ENCODE measurements around the gene EIF4E2.

EIF4E2 gene

DNA sequence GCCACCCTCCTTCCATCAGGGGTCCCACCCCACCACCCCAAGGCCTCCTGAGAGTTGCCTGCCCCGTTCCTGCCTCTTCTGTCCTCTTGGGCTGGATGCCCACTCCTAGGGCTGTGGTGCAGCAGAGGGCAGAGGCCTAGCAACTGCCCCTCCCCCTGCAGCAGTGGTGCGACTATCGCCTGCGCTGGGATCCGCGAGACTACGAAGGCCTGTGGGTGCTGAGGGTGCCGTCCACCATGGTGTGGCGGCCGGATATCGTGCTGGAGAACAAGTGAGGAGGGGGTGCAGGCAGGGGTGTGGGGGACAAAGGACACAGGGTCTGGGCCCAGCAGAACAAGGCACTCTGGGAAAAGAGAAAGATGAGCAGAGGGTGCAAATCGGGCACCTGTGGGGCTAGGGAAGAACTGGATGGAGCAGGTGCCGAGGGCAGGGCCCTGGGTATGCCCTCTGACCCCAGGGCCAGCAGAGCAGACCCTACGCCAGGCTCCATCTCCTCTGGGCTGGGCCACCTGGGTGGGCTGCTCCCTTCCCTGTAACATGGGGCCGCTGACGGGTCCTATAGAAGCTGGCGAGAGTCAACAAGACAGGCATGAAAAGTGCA lies 9.9 kb upstream of the EIF4E2 start:
- peaks cover 6% of the 10 kb centered on the region for H3K4me1 Mint-ChIP-seq (ENCODE audit: low read depth)
- no peak overlapping the region for H3K4me3 Mint-ChIP-seq
- no peaks in the 10 kb centered on the region for H3K9me3 Mint-ChIP-seq (ENCODE audit: low read depth)
- no peak overlapping the region for H3K27ac Mint-ChIP-seq
- H3K27me3 Mint-ChIP-seq: no peaks in the 10 kb centered on the region
- peaks cover 3% of the 10 kb centered on the region for H3K36me3 Mint-ChIP-seq

DNA sequence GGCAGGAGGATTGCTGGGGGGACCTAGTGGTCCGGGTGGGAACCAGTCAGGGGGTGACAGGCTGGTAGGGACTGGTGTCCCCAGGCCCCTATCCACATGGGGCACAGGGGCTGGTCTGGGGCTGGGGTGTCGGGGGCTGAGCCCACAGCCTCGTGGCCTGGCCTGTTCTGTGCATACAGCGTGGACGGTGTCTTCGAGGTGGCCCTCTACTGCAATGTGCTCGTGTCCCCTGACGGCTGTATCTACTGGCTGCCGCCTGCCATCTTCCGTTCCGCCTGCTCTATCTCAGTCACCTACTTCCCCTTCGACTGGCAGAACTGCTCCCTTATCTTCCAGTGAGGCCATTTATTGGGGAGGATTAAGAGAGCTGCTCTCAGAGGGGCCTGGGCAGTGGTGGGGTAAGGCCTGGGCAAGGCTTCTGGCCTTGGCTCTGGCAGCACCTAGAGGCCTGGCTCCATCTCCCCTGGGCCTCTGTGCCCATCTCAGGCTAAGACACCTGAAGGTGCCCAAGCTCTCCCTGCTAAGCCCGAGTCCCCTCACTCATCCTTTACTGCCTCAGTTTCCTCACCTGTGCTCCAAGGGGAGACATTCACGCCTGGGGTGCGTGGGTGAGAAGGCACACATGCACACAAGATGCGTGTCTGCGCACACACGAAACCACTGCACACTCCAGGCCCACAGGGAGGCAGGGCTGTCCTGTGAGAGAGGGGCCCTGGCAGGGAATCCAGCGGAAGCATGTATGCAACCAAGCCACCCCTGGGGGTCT lies 9.1 kb upstream of the EIF4E2 start:
- no peak overlapping the region for H3K27ac Mint-ChIP-seq
- no peaks in the 10 kb centered on the region for H3K27me3 Mint-ChIP-seq
- no peak overlapping the region for H3K4me3 Mint-ChIP-seq
- H3K36me3 Mint-ChIP-seq: peaks cover 3% of the 10 kb centered on the region
- peaks cover 10% of the 10 kb centered on the region for H3K4me1 Mint-ChIP-seq (ENCODE audit: low read depth)
- no peaks in the 10 kb centered on the region for H3K9me3 Mint-ChIP-seq (ENCODE audit: low read depth)

DNA sequence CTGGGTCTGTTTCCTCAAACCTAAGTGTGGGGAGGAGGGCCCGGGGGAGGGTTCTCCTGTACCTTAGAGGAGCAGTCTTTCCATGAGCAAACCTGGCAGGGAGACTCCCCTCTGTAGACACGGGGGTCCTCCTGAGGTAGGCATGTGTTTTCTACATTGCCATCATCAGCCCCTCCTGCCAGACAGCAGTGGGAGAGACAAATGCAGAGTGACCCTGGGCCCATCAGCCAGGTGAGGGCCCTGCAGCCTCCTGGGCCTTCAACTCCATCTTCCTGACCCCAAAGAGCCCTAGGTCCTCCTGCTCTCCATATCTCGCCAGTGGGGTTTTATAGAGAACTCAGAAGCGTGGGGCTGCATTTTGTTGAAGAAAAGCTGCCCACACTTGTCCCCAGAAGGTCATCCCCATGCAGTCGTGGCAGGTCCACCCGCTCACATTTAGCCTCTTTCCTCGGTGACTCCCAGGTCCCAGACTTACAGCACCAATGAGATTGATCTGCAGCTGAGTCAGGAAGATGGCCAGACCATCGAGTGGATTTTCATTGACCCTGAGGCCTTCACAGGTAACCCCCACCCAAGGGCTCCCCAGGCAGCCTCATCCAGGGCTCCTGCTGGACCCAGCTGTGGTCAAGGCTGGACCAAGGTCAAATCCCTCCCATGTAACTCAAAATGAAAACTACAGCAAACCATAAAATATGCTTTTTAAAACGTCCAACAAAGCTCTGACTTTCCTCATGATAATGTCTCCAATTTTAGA lies 8.4 kb upstream of the EIF4E2 start:
- Mint-ChIP-seq H3K27me3 (no peaks in the 10 kb centered on the region), H3K4me1 (ENCODE audit: low read depth) (peaks cover 15% of the 10 kb centered on the region), H3K9me3 (ENCODE audit: low read depth) (no peaks in the 10 kb centered on the region), H3K27ac (no peak overlapping the region), H3K4me3 (no peak overlapping the region), H3K36me3 (peaks cover 5% of the 10 kb centered on the region)

DNA sequence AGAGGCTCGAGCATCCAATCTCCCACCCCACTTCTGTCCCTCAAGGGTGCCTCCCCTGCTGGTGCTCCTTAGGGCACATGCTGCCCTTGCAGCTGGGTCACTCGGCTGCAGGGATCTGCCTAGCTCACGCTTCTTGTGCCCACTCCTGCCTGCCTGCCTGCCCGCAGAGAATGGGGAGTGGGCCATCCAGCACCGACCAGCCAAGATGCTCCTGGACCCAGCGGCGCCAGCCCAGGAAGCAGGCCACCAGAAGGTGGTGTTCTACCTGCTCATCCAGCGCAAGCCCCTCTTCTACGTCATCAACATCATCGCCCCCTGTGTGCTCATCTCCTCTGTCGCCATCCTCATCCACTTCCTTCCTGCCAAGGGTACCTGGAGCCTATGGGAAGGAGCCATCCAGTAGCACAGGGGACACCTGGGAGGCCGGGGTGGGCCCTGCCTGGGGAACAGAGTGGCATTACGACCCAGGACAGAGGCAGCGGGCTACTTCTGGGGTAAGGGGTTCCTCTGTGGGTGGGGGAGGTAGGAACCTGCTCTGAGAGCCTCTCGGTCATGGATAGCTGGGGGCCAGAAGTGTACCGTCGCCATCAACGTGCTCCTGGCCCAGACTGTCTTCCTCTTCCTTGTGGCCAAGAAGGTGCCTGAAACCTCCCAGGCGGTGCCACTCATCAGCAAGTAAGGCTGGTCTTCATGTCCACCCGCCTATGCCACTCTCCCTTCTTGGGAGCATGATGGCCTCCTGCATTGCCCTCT lies 7.6 kb upstream of the EIF4E2 start:
- Mint-ChIP-seq H3K4me3 (no peak overlapping the region), H3K27ac (no peak overlapping the region), H3K4me1 (ENCODE audit: low read depth) (peaks cover 23% of the 10 kb centered on the region), H3K36me3 (peaks cover 10% of the 10 kb centered on the region), H3K9me3 (ENCODE audit: low read depth) (no peaks in the 10 kb centered on the region), H3K27me3 (no peaks in the 10 kb centered on the region)

DNA sequence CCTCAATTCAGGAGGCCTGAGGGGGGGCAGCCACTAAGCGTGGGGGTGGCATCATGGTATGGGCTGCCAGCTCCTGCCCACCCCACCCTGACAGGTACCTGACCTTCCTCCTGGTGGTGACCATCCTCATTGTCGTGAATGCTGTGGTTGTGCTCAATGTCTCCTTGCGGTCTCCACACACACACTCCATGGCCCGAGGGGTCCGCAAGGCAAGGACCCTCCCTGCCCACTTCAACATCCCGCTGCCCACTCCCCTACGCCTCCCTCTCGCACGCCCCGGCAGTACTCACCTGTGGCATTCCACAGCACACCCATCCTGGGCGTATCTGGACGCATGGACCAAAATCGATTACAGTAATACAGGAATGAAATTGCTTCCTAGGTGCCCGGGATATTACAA lies 7.0 kb upstream of the EIF4E2 start:
- Mint-ChIP-seq H3K27me3 (no peaks in the 10 kb centered on the region), H3K27ac (no peak overlapping the region)

DNA sequence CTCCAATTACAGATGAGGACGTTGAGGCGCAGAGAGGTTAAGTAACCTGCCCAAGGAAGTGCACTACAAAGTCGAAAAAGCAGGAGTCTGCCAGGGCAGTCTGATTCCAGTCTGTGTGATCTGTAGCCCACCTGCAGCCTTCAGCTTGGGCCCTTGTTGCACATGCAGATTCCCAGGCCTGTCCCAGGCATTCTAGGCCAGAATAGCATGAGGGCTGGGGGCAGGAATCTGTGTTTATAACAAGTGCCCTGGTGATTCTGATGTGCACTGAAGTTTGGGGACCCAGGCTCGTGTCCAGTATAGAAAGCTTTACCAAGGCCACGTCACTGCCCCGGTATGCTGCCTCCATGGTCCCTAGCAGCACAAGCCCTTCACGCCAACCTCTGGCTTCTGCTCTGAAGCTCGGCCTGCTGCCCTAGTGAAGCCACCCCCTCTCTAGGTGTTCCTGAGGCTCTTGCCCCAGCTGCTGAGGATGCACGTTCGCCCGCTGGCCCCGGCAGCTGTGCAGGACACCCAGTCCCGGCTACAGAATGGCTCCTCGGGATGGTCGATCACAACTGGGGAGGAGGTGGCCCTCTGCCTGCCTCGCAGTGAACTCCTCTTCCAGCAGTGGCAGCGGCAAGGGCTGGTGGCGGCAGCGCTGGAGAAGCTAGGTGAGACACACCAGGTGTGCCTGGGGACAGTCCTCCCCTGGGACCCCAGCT lies 6.4 kb upstream of the EIF4E2 start:
- Mint-ChIP-seq H3K4me1 (ENCODE audit: low read depth) (peaks cover 32% of the 10 kb centered on the region), H3K27ac (no peak overlapping the region), H3K36me3 (peaks cover 18% of the 10 kb centered on the region), H3K9me3 (ENCODE audit: low read depth) (no peaks in the 10 kb centered on the region), H3K27me3 (no peaks in the 10 kb centered on the region), H3K4me3 (no peak overlapping the region)

More for the DNA sequence above, 7.0 kb upstream of the EIF4E2 start:
- H3K4me3 Mint-ChIP-seq: no peak overlapping the region
- no peaks in the 10 kb centered on the region for H3K9me3 Mint-ChIP-seq (ENCODE audit: low read depth)
- H3K4me1 Mint-ChIP-seq (ENCODE audit: low read depth): peaks cover 26% of the 10 kb centered on the region
- H3K36me3 Mint-ChIP-seq: peaks cover 14% of the 10 kb centered on the region

DNA sequence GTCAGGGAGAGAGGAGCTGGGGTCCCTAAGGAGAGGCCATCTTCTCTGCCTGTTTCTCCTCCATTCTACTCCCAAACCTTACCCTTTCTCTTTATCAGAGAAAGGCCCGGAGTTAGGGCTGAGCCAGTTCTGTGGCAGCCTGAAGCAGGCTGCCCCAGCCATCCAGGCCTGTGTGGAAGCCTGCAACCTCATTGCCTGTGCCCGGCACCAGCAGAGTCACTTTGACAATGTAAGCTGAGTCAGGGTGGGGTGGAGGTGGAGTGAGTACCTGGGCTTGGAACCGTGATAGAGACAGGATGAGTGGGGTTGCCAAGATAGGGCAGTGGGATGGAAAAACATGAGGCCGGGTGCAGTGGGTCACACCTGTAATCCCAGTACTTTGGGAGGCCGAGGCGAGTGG lies 5.8 kb upstream of the EIF4E2 start:
- Mint-ChIP-seq H3K36me3 (peaks cover 18% of the 10 kb centered on the region), H3K4me3 (no peak overlapping the region), H3K9me3 (ENCODE audit: low read depth) (no peaks in the 10 kb centered on the region), H3K4me1 (ENCODE audit: low read depth) (peaks cover 37% of the 10 kb centered on the region), H3K27me3 (no peaks in the 10 kb centered on the region), H3K27ac (no peak overlapping the region)

DNA sequence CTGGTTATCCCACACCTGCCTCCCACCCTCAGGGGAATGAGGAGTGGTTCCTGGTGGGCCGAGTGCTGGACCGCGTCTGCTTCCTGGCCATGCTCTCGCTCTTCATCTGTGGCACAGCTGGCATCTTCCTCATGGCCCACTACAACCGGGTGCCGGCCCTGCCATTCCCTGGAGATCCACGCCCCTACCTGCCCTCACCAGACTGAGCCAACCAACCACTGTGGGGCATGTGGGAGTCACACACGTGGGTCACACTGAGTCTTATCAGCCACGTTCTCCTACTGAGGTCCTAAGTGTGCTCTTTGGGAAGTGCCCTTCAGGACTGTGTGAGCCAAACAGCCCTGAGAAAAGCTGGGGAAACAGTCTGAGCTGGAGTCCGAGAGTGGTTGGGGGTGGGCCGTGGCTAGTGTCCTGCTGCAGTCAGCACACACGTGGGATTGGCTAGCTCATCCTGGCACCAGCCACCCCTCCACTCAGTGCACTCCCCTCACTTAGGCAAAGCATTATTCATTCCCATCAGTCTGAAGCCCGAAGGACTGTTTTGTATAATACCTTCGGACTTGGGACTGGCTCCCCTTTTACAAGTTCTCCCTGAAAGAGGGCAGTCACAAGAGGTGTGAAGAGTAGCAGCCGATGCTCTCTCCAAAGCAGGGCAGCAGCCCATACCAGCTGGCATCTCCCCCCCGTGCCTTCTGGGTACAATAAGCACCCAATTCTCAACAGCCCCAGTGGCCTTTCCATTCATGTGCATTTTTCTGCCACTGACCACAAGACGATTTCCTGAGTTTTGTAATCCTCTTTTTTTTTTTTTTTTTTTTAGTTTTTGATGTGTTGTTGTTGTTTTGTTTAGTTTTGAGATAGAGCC lies 4.7 kb upstream of the EIF4E2 start:
- no peak overlapping the region for H3K27ac Mint-ChIP-seq

DNA sequence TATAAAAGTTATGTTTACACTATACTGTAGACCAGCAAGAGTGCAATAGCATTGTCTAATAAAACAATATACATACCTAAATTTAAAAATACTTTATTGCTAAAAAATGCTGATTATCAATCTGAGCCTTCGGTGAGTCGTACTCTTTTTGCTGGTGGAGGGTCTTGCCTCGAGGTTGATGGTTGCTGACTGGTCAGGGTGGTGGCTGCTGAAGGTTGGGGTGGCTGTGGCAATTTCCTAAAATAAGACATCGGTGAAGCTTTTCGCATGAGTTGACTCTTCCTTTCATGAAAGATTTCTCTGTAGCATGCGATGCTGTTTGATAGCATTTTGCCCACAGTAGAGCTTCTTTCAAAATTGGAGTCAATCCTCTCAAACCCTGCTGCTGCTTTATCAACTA lies 2.5 kb upstream of the EIF4E2 start:
- Mint-ChIP-seq H3K9me3 (ENCODE audit: low read depth) (no peaks in the 10 kb centered on the region), H3K4me3 (peak overlapping the region; percentile 100), H3K27ac (no peak overlapping the region), H3K4me1 (ENCODE audit: low read depth) (peaks cover 59% of the 10 kb centered on the region), H3K36me3 (peaks cover 22% of the 10 kb centered on the region), H3K27me3 (no peaks in the 10 kb centered on the region)

More for the DNA sequence above, 4.7 kb upstream of the EIF4E2 start:
- Mint-ChIP-seq H3K4me1 (ENCODE audit: low read depth) (peaks cover 40% of the 10 kb centered on the region), H3K27me3 (no peaks in the 10 kb centered on the region), H3K36me3 (peaks cover 18% of the 10 kb centered on the region), H3K9me3 (ENCODE audit: low read depth) (no peaks in the 10 kb centered on the region), H3K4me3 (no peak overlapping the region)

DNA sequence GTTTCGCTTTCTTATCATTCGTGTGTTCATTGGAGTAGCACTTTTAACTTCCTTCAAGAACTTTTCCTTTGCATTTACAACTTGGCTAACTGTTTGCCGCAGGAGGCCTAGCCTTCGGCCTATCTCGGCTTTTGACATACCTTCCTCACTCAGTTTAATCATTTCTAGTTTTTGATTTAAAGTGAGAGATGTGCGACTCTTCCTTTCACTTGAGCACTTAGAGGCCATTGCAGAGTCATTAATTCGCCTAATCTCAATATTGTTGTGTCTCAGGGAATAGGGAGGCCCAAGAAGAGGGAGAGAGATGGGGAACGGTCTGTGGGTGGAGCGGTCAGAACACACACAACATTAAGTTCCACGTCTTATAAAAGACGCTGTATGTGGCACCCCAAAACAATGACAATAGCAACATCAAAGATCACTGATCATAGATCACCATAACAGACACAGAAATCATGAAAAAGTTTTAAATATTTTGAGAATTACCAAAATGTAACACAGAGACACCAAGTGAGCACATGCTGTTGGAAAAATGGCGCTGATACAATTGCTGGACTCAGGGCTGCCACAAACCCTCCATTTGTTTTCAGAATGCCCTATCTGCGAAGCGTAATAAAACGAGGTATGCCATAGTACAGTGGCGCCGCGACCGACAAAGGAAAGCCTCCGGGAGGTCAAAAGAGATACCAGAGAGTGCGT lies 685 bp upstream of the EIF4E2 start:
- Mint-ChIP-seq H3K9me3 (ENCODE audit: low read depth) (no peaks in the 10 kb centered on the region), H3K4me3 (peak overlapping the region; percentile 100), H3K4me1 (ENCODE audit: low read depth) (peaks cover 75% of the 10 kb centered on the region), H3K36me3 (peaks cover 22% of the 10 kb centered on the region), H3K27ac (peak overlapping the region; percentile 100), H3K27me3 (no peaks in the 10 kb centered on the region)

DNA sequence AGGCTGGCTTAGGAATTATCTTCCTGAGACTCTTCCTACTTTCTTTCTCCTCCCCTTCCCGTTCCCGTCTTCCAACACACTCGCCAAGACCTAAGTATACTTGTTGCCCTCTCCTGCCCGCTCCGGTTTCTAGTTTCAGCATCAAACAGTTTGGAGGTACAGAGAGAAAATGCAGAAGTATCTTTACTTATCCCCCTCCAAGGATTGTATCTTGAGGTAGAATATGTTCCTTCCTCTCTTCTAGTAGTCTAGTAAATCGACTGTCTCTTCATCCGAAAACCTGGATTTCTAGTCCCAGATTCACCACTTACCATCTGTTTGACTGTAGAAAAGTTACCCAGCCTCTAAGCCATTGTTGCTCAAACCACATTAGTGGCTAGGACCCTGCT lies 755 bp downstream of the EIF4E2 start:
- Mint-ChIP-seq H3K9me3 (ENCODE audit: low read depth) (no peaks in the 10 kb centered on the region), H3K27ac (peak overlapping the region; percentile 97), H3K36me3 (peaks cover 26% of the 10 kb centered on the region), H3K27me3 (no peaks in the 10 kb centered on the region), H3K4me3 (peak overlapping the region; percentile 100), H3K4me1 (ENCODE audit: low read depth) (peaks cover 81% of the 10 kb centered on the region)

DNA sequence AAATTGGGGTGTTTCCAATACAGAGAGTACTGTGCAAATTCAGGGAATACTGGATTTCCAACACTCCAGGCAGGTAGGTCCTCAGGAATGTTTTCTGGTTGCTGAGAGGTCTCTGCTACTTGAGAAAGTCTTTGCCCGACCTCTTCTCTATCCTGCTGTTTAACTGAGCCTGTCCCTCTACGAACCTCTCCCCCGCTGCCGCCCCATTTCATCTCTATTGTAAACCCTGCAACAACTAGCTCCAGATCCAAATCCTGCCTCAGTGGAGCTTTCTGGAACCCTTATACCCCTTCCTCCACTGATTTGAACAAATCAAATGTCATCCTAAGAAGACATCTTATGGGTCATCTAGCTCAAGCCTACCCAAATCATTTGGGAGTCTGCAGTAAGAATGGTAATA lies 1.3 kb downstream of the EIF4E2 start:
- H3K4me3 Mint-ChIP-seq: peak overlapping the region; percentile 100
- no peaks in the 10 kb centered on the region for H3K27me3 Mint-ChIP-seq
- H3K36me3 Mint-ChIP-seq: peaks cover 25% of the 10 kb centered on the region

DNA sequence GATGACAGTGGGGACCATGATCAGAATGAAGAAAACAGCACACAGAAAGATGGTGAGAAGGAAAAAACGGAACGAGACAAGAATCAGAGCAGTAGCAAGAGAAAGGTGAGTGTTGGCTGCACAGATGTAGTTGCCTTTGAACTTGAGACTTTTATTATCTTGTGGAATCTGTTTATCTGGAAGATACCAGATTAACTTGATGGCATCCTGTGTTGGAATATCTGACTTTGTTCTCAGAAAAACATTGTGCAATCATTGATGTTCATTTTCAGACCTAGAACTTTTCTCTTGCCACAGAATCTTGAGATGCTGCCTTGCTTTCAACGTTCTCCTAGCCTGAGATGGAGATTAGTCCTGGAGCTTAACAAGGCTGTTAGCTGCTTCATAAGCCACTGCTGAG lies 5.9 kb downstream of the EIF4E2 start:
- H3K9me3 Mint-ChIP-seq (ENCODE audit: low read depth): no peaks in the 10 kb centered on the region
- no peak overlapping the region for H3K4me3 Mint-ChIP-seq
- peaks cover 45% of the 10 kb centered on the region for H3K4me1 Mint-ChIP-seq (ENCODE audit: low read depth)

More for the DNA sequence above, 1.3 kb downstream of the EIF4E2 start:
- Mint-ChIP-seq H3K9me3 (ENCODE audit: low read depth) (no peaks in the 10 kb centered on the region), H3K4me1 (ENCODE audit: low read depth) (peaks cover 78% of the 10 kb centered on the region), H3K27ac (peak overlapping the region; percentile 97)

More for the DNA sequence above, 5.9 kb downstream of the EIF4E2 start:
- no peaks in the 10 kb centered on the region for H3K27me3 Mint-ChIP-seq
- peak overlapping the region; percentile 46 for H3K27ac Mint-ChIP-seq
- H3K36me3 Mint-ChIP-seq: peaks cover 16% of the 10 kb centered on the region

All from activated naive CD8-positive, alpha-beta T cell (primary cell).